HL-60 (cell line): Measurements from ENCODE around the gene SIN3B.

ENCODE experiments used
- CTCF ChIP-seq: IDR thresholded peaks from one replicate; pipeline ENCODE4 v1.5.1; 2011; ENCODE audit warnings: low read length, control low read depth, inconsistent platforms; ENCODE audit not compliant: insufficient read depth
- GABPA ChIP-seq: IDR thresholded peaks from 2 replicates; pipeline ENCODE4 v1.6.1; 2012; ENCODE audit warnings: low read depth
- REST ChIP-seq: IDR thresholded peaks from 2 replicates; pipeline ENCODE4 v1.6.1; 2012; ENCODE audit warnings: low read depth; ENCODE audit not compliant: insufficient replicate concordance

DNA sequence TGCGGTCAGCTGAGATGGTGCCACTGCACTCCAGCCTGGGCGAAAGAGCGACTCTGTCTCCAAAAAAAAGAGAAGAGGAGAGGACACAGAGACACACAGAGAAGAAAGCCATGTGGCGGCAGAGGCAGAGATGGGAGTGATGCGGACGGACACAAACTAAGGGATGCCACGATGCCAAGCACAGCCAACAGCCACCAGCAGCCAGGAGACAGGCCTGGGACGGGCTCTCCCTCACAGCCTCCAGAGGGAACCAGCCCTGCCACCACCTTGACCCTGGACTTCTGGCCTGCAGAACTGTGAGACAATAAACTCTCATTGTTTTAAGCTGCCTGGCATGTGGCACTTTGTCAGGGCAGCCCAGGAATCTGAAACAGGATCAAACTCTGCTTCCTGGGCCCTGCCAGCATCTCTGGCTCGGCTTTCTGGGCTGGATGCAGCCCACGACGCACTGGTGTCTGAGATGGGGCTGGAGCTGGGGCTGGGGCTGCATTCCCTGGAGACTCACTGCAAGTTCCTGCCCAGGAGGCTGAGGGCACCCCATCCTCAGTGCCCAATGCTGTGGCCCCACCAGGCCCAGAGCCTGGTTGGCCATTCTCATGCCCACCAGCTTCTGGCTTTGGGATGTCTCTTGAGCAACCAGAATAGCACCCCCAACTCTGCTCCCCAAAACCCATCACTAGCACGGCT lies 62.6 kb downstream of the SIN3B start:
- TF ChIP-seq CTCF, result no peak
- TF ChIP-seq GABPA, result no peak
- no peak for TF ChIP-seq REST
